ENCODE measurements around the gene KRT4.

Gene KRT4

GRCh38 chr12:52806169-52806811 lies 7.6 kb downstream of the KRT4 start:
- Histone ChIP-seq H3K23ac (ENCODE audit: low read length) (no peak overlapping the region), H3K79me1 (ENCODE audit: low read length) (no peaks in the 10 kb centered on the region), H4K8ac (ENCODE audit: low read depth, low read length) (no peak overlapping the region), H3K27me3 (ENCODE audit: insufficient read depth, low read length, poor library complexity) (no peaks in the 10 kb centered on the region), H3K9ac (ENCODE audit: low read length) (no peak overlapping the region), H3K79me2 (ENCODE audit: control insufficient read depth, insufficient read depth, low read length) (no peaks in the 10 kb centered on the region), H2AK5ac (ENCODE audit: low read length) (no peak overlapping the region), H4K5ac (ENCODE audit: low read length) (no peak overlapping the region), H2BK120ac (ENCODE audit: low read depth, low read length) (no peak overlapping the region), H2BK15ac (replicated peaks; ENCODE audit: low read depth) (no peak overlapping the region), H2BK5ac (ENCODE audit: low read length) (no peak overlapping the region), H3K4me3 (ENCODE audit: low read length) (no peak overlapping the region), H3K4ac (ENCODE audit: low read depth, low read length) (no peak overlapping the region), H3K56ac (ENCODE audit: low read length) (no peak overlapping the region), H3K4me2 (ENCODE audit: low read length) (no peak overlapping the region), H3K27ac (ENCODE audit: low read depth, low read length) (no peak overlapping the region), H3K4me1 (ENCODE audit: control insufficient read depth, low read depth, low read length) (peaks cover 2% of the 10 kb centered on the region), H3K18ac (ENCODE audit: low read length) (no peak overlapping the region), H3K36me3 (ENCODE audit: control insufficient read depth, insufficient read depth, low read length) (no peaks in the 10 kb centered on the region)
- WGBS (ENCODE audit: extremely low coverage, insufficient coverage, low lambda C conversion rate): no CpG with 5 or more reads among the region's 3 CpGs
- DNase-seq: no peak

DNA sequence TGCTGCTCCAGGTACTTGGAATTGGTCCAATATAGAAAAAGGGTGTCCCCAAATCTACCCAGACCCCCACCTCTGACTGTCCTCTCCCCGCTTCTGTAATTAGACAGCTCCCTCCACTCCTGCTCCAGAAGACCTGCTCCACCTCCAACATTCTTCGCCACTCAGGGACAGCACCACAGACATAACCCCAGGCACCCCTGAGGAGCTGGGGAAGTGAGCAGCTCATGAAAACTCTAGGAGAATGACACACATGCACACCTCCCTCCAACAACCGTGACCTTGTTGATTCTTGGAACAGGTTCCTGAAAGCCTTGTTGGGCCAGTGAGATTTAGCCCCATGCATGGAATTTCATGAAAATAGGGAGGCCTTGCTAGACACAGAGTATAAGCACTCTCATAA lies 8.2 kb downstream of the KRT4 start:
- DNase-seq: no peak
- H3K4me1 ChIP-seq (ENCODE audit: control insufficient read depth, low read depth, low read length): peaks cover 2% of the 10 kb centered on the region
- no peaks in the 10 kb centered on the region for H3K79me2 ChIP-seq (ENCODE audit: control insufficient read depth, insufficient read depth, low read length)
- no peaks in the 10 kb centered on the region for H3K27me3 ChIP-seq (ENCODE audit: insufficient read depth, low read length, poor library complexity)
- H3K79me1 ChIP-seq (ENCODE audit: low read length): no peaks in the 10 kb centered on the region
- no peak overlapping the region for H3K56ac ChIP-seq (ENCODE audit: low read length)
- no peak overlapping the region for H2BK5ac ChIP-seq (ENCODE audit: low read length)
- H4K8ac ChIP-seq (ENCODE audit: low read depth, low read length): no peak overlapping the region
- H4K5ac ChIP-seq (ENCODE audit: low read length): no peak overlapping the region
- H2BK15ac ChIP-seq (replicated peaks; ENCODE audit: low read depth): no peak overlapping the region
- no peak overlapping the region for H3K9ac ChIP-seq (ENCODE audit: low read length)
- no peak overlapping the region for H3K4me2 ChIP-seq (ENCODE audit: low read length)
- no peak overlapping the region for H3K4me3 ChIP-seq (ENCODE audit: low read length)
- no peak overlapping the region for H3K27ac ChIP-seq (ENCODE audit: low read depth, low read length)
- no peak overlapping the region for H3K4ac ChIP-seq (ENCODE audit: low read depth, low read length)
- H2BK120ac ChIP-seq (ENCODE audit: low read depth, low read length): no peak overlapping the region
- no CpG with 5 or more reads among the region's 3 CpGs for WGBS (ENCODE audit: extremely low coverage, insufficient coverage, low lambda C conversion rate)
- H3K18ac ChIP-seq (ENCODE audit: low read length): no peak overlapping the region
- H2AK5ac ChIP-seq (ENCODE audit: low read length): no peak overlapping the region
- no peaks in the 10 kb centered on the region for H3K36me3 ChIP-seq (ENCODE audit: control insufficient read depth, insufficient read depth, low read length)
- no peak overlapping the region for H3K23ac ChIP-seq (ENCODE audit: low read length)

DNA sequence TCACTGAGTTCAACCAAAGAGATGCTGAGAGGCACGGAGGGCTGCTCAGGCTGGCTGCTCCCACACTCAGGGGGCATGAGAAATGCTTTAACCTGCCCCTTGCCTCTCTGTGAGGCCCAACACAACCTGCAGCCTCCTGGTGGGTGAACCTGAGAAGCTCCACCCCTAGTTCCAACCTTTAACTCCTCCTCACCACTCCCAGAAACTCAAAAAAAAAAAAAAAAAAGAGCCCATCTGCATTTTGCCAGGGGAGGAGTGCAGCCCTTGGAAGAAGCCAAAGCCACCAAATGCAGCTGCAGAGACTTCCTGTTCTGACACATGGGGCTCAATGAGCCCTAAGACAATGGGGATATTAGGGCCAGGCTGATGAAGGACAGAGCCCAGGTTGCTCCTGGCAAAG lies 8.9 kb downstream of the KRT4 start:
- Histone ChIP-seq H2AK5ac (ENCODE audit: low read length) (no peak overlapping the region), H3K36me3 (ENCODE audit: control insufficient read depth, insufficient read depth, low read length) (no peaks in the 10 kb centered on the region), H3K4ac (ENCODE audit: low read depth, low read length) (no peak overlapping the region), H4K8ac (ENCODE audit: low read depth, low read length) (no peak overlapping the region), H3K4me2 (ENCODE audit: low read length) (no peak overlapping the region), H3K18ac (ENCODE audit: low read length) (no peak overlapping the region), H2BK15ac (replicated peaks; ENCODE audit: low read depth) (no peak overlapping the region), H3K27ac (ENCODE audit: low read depth, low read length) (no peak overlapping the region), H3K56ac (ENCODE audit: low read length) (no peak overlapping the region), H3K27me3 (ENCODE audit: insufficient read depth, low read length, poor library complexity) (no peaks in the 10 kb centered on the region), H2BK5ac (ENCODE audit: low read length) (no peak overlapping the region), H3K79me1 (ENCODE audit: low read length) (no peaks in the 10 kb centered on the region), H4K5ac (ENCODE audit: low read length) (no peak overlapping the region), H3K4me1 (ENCODE audit: control insufficient read depth, low read depth, low read length) (peaks cover 2% of the 10 kb centered on the region), H3K79me2 (ENCODE audit: control insufficient read depth, insufficient read depth, low read length) (no peaks in the 10 kb centered on the region), H3K9ac (ENCODE audit: low read length) (no peak overlapping the region), H2BK120ac (ENCODE audit: low read depth, low read length) (no peak overlapping the region), H3K4me3 (ENCODE audit: low read length) (no peak overlapping the region), H3K23ac (ENCODE audit: low read length) (no peak overlapping the region)
- DNase-seq: peak; percentile 86
- no CpG with 5 or more reads among the region's 1 CpG for WGBS (ENCODE audit: extremely low coverage, insufficient coverage, low lambda C conversion rate)

DNA sequence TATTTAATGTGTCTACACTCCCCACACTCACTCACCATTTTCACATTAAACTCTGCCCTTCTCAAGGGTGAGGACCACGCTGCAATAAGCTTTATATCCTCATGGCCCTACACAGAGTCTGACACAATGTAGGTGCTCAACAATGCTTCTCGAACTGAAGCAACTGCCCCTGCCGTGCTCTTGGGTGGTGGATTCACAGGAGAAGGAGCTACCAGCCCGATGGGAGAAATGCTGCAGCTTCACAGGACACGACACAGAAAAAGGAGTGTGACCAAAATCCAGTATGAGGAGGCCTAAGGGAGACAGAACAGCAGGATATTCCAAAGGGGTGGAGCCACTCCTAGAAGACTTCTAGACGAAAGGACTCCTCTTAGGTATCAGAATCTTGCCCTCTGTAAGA lies 11.5 kb downstream of the KRT4 start:
- Histone ChIP-seq H3K79me2 (ENCODE audit: control insufficient read depth, insufficient read depth, low read length) (no peaks in the 10 kb centered on the region), H2BK120ac (ENCODE audit: low read depth, low read length) (no peak overlapping the region), H3K4me1 (ENCODE audit: control insufficient read depth, low read depth, low read length) (peaks cover 2% of the 10 kb centered on the region), H3K23ac (ENCODE audit: low read length) (no peak overlapping the region), H3K4me3 (ENCODE audit: low read length) (no peak overlapping the region), H3K36me3 (ENCODE audit: control insufficient read depth, insufficient read depth, low read length) (no peaks in the 10 kb centered on the region), H3K27ac (ENCODE audit: low read depth, low read length) (no peak overlapping the region), H2BK15ac (replicated peaks; ENCODE audit: low read depth) (no peak overlapping the region), H2BK5ac (ENCODE audit: low read length) (no peak overlapping the region), H3K56ac (ENCODE audit: low read length) (no peak overlapping the region), H3K18ac (ENCODE audit: low read length) (no peak overlapping the region), H2AK5ac (ENCODE audit: low read length) (no peak overlapping the region), H4K8ac (ENCODE audit: low read depth, low read length) (no peak overlapping the region), H3K9ac (ENCODE audit: low read length) (no peak overlapping the region), H4K5ac (ENCODE audit: low read length) (no peak overlapping the region), H3K4ac (ENCODE audit: low read depth, low read length) (no peak overlapping the region), H3K27me3 (ENCODE audit: insufficient read depth, low read length, poor library complexity) (no peaks in the 10 kb centered on the region), H3K79me1 (ENCODE audit: low read length) (no peaks in the 10 kb centered on the region), H3K4me2 (ENCODE audit: low read length) (no peak overlapping the region)
- no peak for DNase-seq
- no CpG with 5 or more reads among the region's 6 CpGs for WGBS (ENCODE audit: extremely low coverage, insufficient coverage, low lambda C conversion rate)

- no peaks in the 10 kb centered on the region for H3K79me1 ChIP-seq (ENCODE audit: low read length)
- H3K27ac ChIP-seq (ENCODE audit: low read depth, low read length): no peak overlapping the region
- H3K4ac ChIP-seq (ENCODE audit: low read depth, low read length): no peak overlapping the region
- H3K9ac ChIP-seq (ENCODE audit: low read length): no peak overlapping the region
- H3K27me3 ChIP-seq (ENCODE audit: insufficient read depth, low read length, poor library complexity): no peaks in the 10 kb centered on the region
- H2BK120ac ChIP-seq (ENCODE audit: low read depth, low read length): no peak overlapping the region
- H4K8ac ChIP-seq (ENCODE audit: low read depth, low read length): no peak overlapping the region
- H3K4me3 ChIP-seq (ENCODE audit: low read length): no peak overlapping the region
- DNase-seq: no peak
- no peak overlapping the region for H2BK5ac ChIP-seq (ENCODE audit: low read length)
- peaks cover 2% of the 10 kb centered on the region for H3K4me1 ChIP-seq (ENCODE audit: control insufficient read depth, low read depth, low read length)
- no peak overlapping the region for H2BK15ac ChIP-seq (replicated peaks; ENCODE audit: low read depth)
- H3K4me2 ChIP-seq (ENCODE audit: low read length): no peak overlapping the region
- no peaks in the 10 kb centered on the region for H3K79me2 ChIP-seq (ENCODE audit: control insufficient read depth, insufficient read depth, low read length)
- no peaks in the 10 kb centered on the region for H3K36me3 ChIP-seq (ENCODE audit: control insufficient read depth, insufficient read depth, low read length)
- WGBS (ENCODE audit: extremely low coverage, insufficient coverage, low lambda C conversion rate): no CpG with 5 or more reads among the region's 3 CpGs
- H3K56ac ChIP-seq (ENCODE audit: low read length): no peak overlapping the region
- H3K18ac ChIP-seq (ENCODE audit: low read length): no peak overlapping the region
- no peak overlapping the region for H3K23ac ChIP-seq (ENCODE audit: low read length)
- H2AK5ac ChIP-seq (ENCODE audit: low read length): no peak overlapping the region
- H4K5ac ChIP-seq (ENCODE audit: low read length): no peak overlapping the region
Observed at GRCh38 chr12:52801773-52802172, 12.1 kb downstream of the KRT4 start.

GRCh38 chr12:52800259-52800917 lies 13.5 kb downstream of the KRT4 start:
- no peak overlapping the region for H3K4me3 ChIP-seq (ENCODE audit: low read length)
- WGBS (ENCODE audit: extremely low coverage, insufficient coverage, low lambda C conversion rate): no CpG with 5 or more reads among the region's 1 CpG
- H3K56ac ChIP-seq (ENCODE audit: low read length): no peak overlapping the region
- H3K79me2 ChIP-seq (ENCODE audit: control insufficient read depth, insufficient read depth, low read length): no peaks in the 10 kb centered on the region
- H3K23ac ChIP-seq (ENCODE audit: low read length): no peak overlapping the region
- no peak overlapping the region for H3K4ac ChIP-seq (ENCODE audit: low read depth, low read length)
- no peak overlapping the region for H2BK5ac ChIP-seq (ENCODE audit: low read length)
- no peaks in the 10 kb centered on the region for H3K79me1 ChIP-seq (ENCODE audit: low read length)
- no peak overlapping the region for H3K4me2 ChIP-seq (ENCODE audit: low read length)
- no peak overlapping the region for H4K5ac ChIP-seq (ENCODE audit: low read length)
- no peak overlapping the region for H2BK120ac ChIP-seq (ENCODE audit: low read depth, low read length)
- peaks cover 1% of the 10 kb centered on the region for H3K4me1 ChIP-seq (ENCODE audit: control insufficient read depth, low read depth, low read length)
- no peak overlapping the region for H2BK15ac ChIP-seq (replicated peaks; ENCODE audit: low read depth)
- no peak overlapping the region for H3K18ac ChIP-seq (ENCODE audit: low read length)
- no peaks in the 10 kb centered on the region for H3K36me3 ChIP-seq (ENCODE audit: control insufficient read depth, insufficient read depth, low read length)
- no peak overlapping the region for H3K27ac ChIP-seq (ENCODE audit: low read depth, low read length)
- H2AK5ac ChIP-seq (ENCODE audit: low read length): no peak overlapping the region
- H4K8ac ChIP-seq (ENCODE audit: low read depth, low read length): no peak overlapping the region
- H3K27me3 ChIP-seq (ENCODE audit: insufficient read depth, low read length, poor library complexity): no peaks in the 10 kb centered on the region
- no peak for DNase-seq
- H3K9ac ChIP-seq (ENCODE audit: low read length): no peak overlapping the region
